Trophoblast cell (in vitro differentiated cells and primary cell): Measurements from ENCODE around the gene AKIRIN1. TPM values are rescaled to one million over a fixed set of nuclear protein-coding genes. Genes with fewer than 3 reads are reported as not detected.
A peak's percentile ranks its signal among the peaks of the same experiment; 100 is the strongest.

ENCODE experiments used
- DNase-seq, 2 donors: peaks; one replicate each; pipeline ENCODE4 v3.0.0-alpha.2; 2016
- H2AFZ ChIP-seq: 2 replicates; pipeline ENCODE4 v1.6.1; 2013; ENCODE audit warnings: low read length, moderate library complexity, mild to moderate bottlenecking; ENCODE audit not compliant: insufficient read depth, poor library complexity
- H2AK5ac ChIP-seq: 2 replicates; pipeline ENCODE4 v1.6.1; 2013; ENCODE audit warnings: mild to moderate bottlenecking, low read length
- H2BK120ac ChIP-seq: 2 replicates; pipeline ENCODE4 v1.6.1; 2013; ENCODE audit warnings: low read length, mild to moderate bottlenecking, moderate library complexity; ENCODE audit not compliant: insufficient read depth, poor library complexity
- H2BK12ac ChIP-seq: 2 replicates; pipeline ENCODE4 v1.6.1; 2013; ENCODE audit warnings: mild to moderate bottlenecking, low read length, moderate library complexity
- H2BK5ac ChIP-seq: 2 replicates; pipeline ENCODE4 v1.6.1; 2013; ENCODE audit warnings: low read length, low read depth, moderate library complexity, mild to moderate bottlenecking; ENCODE audit not compliant: poor library complexity
- H3K14ac ChIP-seq: 2 replicates; pipeline ENCODE4 v1.6.1; 2013; ENCODE audit warnings: mild to moderate bottlenecking, low read length
- H3K18ac ChIP-seq: 2 replicates; pipeline ENCODE4 v1.6.1; 2013; ENCODE audit warnings: mild to moderate bottlenecking, low read length
- H3K23ac ChIP-seq: 2 replicates; pipeline ENCODE4 v1.6.1; 2013; ENCODE audit warnings: low read length
- H3K27ac ChIP-seq: 2 replicates; pipeline ENCODE4 v1.5.1; 2013; ENCODE audit warnings: low read depth, mild to moderate bottlenecking, inconsistent platforms, low read length, moderate library complexity
- H3K27me3 ChIP-seq: 2 replicates; pipeline ENCODE4 v1.6.1; 2013; ENCODE audit warnings: inconsistent platforms, mild to moderate bottlenecking, low read length, moderate library complexity; ENCODE audit not compliant: insufficient read depth
- H3K36me3 ChIP-seq, 2 experiments: 1 replicate in 1 of 2; 2 replicates in 1 of 2; pipeline ENCODE4 v1.6.1; 2013; ENCODE audit warnings: low read length in 2 of 2, mild to moderate bottlenecking in 2 of 2, moderate library complexity in 1 of 2; ENCODE audit not compliant: insufficient read depth in 2 of 2, control insufficient read depth in 1 of 2
- H3K4ac ChIP-seq: 2 replicates; pipeline ENCODE4 v1.6.1; 2013; ENCODE audit warnings: low read depth, mild to moderate bottlenecking, low read length, moderate library complexity
- H3K4me1 ChIP-seq, 2 experiments: 1 replicate in 1 of 2; 2 replicates in 1 of 2; pipeline ENCODE4 v1.6.1; 2013; ENCODE audit warnings: low read length in 2 of 2, mild to moderate bottlenecking in 2 of 2, moderate library complexity in 1 of 2; ENCODE audit not compliant: insufficient read depth in 2 of 2, control insufficient read depth in 1 of 2
- H3K4me2 ChIP-seq: 2 replicates; pipeline ENCODE4 v1.6.1; 2013; ENCODE audit warnings: inconsistent platforms, mild to moderate bottlenecking, low read length, moderate library complexity
- H3K4me3 ChIP-seq: 2 replicates; pipeline ENCODE4 v1.5.1; 2013; ENCODE audit warnings: mild to moderate bottlenecking, low read depth, low read length, inconsistent platforms
- H3K79me1 ChIP-seq: one replicate; pipeline ENCODE4 v1.6.1; 2013; ENCODE audit warnings: low read length
- H3K79me2 ChIP-seq: 2 replicates; pipeline ENCODE4 v1.6.1; 2013; ENCODE audit warnings: low read length, mild to moderate bottlenecking; ENCODE audit not compliant: control insufficient read depth, insufficient read depth, poor library complexity
- H3K9ac ChIP-seq: 2 replicates; pipeline ENCODE4 v1.6.1; 2013; ENCODE audit warnings: mild to moderate bottlenecking, low read length
- H3K9me3 ChIP-seq: 2 replicates; pipeline ENCODE4 v1.6.1; 2013; ENCODE audit warnings: low read depth, mild to moderate bottlenecking, control low read depth, inconsistent platforms, low read length; ENCODE audit not compliant: insufficient read depth
- H4K12ac ChIP-seq: 2 replicates; pipeline ENCODE4 v1.6.1; 2013; ENCODE audit warnings: low read depth, mild to moderate bottlenecking, low read length, moderate library complexity
- H4K8ac ChIP-seq: 2 replicates; pipeline ENCODE4 v1.6.1; 2013; ENCODE audit warnings: low read depth, mild to moderate bottlenecking, low read length, moderate library complexity
- H4K91ac ChIP-seq: one replicate; pipeline ENCODE4 v1.6.1; 2013; ENCODE audit warnings: low read depth, mild to moderate bottlenecking, low read length, moderate library complexity
- WGBS: extraction: QIAGEN DNeasy Blood & Tissue Kit; methylation state at CpG from one replicate; pipeline ENCODE4 v1.1.7; 2013; ENCODE audit warnings: missing lambda C conversion rate; ENCODE audit not compliant: insufficient read length, insufficient coverage; ENCODE audit errors: extremely low coverage; 5-methylcytosine and 5-hydroxymethylcytosine counted together
- polyA plus RNA-seq: library from polyadenylated mRNA; stranded (reverse); fragments of 200-250 nt; gene quantifications from 2 replicates; pipeline ENCODE4 v1.2.3, GENCODE V29; 2013

Gene AKIRIN1, protein sequence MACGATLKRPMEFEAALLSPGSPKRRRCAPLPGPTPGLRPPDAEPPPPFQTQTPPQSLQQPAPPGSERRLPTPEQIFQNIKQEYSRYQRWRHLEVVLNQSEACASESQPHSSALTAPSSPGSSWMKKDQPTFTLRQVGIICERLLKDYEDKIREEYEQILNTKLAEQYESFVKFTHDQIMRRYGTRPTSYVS
- polyA plus RNA-seq = 78.0 and 79.2 TPM in 2 replicates

DNA sequence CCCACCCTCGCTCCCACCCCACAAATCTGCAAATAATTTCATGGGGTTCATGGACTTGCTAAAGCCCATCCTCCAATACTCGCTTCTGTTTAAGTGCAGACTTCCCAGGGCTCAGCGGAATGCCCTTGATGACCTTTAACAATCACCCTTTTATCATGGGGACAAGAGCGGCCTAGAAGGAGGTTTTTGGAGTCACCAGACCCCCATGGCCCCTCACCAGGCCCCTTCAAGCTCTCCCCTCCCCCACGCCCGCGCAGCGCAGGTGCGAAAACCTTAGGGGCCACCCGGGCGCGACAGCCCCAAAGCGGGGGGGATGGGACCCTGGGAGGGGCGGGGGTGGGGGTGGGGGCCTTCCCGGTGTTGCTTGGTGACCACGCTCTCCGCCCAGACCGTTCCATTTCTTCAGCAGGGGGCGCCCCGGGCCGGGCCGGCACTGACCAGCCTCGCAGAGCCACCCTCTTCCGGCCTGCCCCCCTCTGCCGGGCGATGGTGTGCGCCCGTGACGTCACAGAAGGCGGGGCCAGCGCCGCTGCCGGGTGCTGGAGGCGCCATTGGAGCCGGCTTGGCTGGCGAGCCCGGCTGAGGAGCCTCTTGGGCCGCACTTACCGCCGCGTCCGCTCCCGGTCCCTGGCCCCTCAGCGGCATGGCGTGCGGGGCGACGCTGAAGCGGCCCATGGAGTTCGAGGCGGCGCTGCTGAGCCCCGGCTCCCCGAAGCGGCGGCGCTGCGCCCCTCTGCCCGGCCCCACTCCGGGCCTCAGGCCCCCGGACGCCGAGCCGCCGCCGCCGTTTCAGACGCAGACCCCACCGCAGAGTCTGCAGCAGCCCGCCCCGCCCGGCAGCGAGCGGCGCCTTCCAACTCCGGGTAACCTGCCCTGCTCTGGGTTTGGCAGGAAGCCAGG is at the start of gene AKIRIN1:
Gene AKIRIN1, plus strand, starts transcription at position 539 of the 900 bp plus-strand sequence. Its CDS starts 105 bp downstream, at position 644.
- Histone ChIP-seq H3K4me2 (peak within 1 kb of the TSS; percentile 96), H2AK5ac (peak within 1 kb of the TSS; percentile 96), H3K27ac (peak within 1 kb of the TSS; percentile 84), H3K14ac (peak within 1 kb of the TSS; percentile 97), H3K18ac (peak within 1 kb of the TSS; percentile 96), H4K8ac (peak within 1 kb of the TSS; percentile 90), H3K9me3 (no peaks in the 10 kb centered on the region), H3K4me1 (peaks cover 0 to 4% of the 10 kb centered on the region in 2 experiments), H3K27me3 (no peaks in the 10 kb centered on the region), H2BK120ac (peak within 1 kb of the TSS; percentile 90), H4K91ac (peak within 1 kb of the TSS; percentile 95), H2AFZ (peak within 1 kb of the TSS; percentile 96), H3K36me3 (peaks cover 8% of the 10 kb centered on the region in 2 experiments), H2BK12ac (peak within 1 kb of the TSS; percentile 52), H2BK5ac (peak within 1 kb of the TSS; percentile 97), H3K9ac (peak within 1 kb of the TSS; percentile 99), H3K79me2 (peaks cover 16% of the 10 kb centered on the region), H3K23ac (no peak within 1 kb of the TSS), H3K4me3 (peak within 1 kb of the TSS; percentile 98), H3K79me1 (peaks cover 11% of the 10 kb centered on the region), H3K4ac (peak within 1 kb of the TSS; percentile 99), H4K12ac (peak within 1 kb of the TSS; percentile 90)
- no CpG with 5 or more reads among the region's 76 CpGs for WGBS
- DNase-seq = peak; percentile 96 to 98

DNA sequence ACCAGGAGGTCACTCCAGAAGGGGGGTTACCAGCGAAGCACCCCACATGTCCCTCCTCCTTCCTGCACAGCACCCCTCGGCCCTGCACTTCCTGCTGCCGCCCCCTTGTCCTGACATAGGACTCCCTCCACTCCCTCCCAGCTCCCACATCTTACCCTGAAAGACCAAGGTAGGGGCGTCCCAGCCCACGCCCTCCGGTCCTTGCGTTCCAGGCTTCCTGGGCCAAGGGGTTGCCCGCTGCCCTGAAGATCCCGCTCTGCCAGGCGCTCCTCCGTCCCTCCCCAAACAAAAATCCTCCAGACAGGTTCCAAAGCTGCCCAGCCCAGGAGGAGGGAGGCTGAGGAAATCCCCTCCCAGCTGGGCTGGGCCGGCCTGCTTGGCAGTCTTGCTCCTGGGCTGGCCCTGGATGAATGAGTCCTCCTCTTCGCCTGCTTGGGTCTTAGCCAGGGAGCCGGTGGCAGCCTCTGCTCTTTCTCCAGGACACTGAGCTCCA is 49.5 kb upstream of the AKIRIN1 start, which contains the start of gene RHBDL2:
Gene RHBDL2, minus strand, starts transcription at position 304 of the 493 bp plus-strand sequence. CDS start 22,618 bp downstream, outside the sequence.
- Histone ChIP-seq H3K4me1 (no peaks in the 10 kb centered on the region), H4K12ac (no peak within 1 kb of the TSS), H3K27me3 (no peaks in the 10 kb centered on the region), H3K9ac (no peak within 1 kb of the TSS), H2BK12ac (no peak within 1 kb of the TSS), H3K79me2 (no peaks in the 10 kb centered on the region), H4K91ac (no peak within 1 kb of the TSS), H3K27ac (no peak within 1 kb of the TSS), H3K4me2 (no peak within 1 kb of the TSS), H3K14ac (no peak within 1 kb of the TSS), H3K9me3 (no peaks in the 10 kb centered on the region), H3K18ac (no peak within 1 kb of the TSS), H2AFZ (no peak within 1 kb of the TSS), H3K4me3 (no peak within 1 kb of the TSS), H3K79me1 (no peaks in the 10 kb centered on the region), H2BK120ac (no peak within 1 kb of the TSS), H3K23ac (no peak within 1 kb of the TSS), H2AK5ac (no peak within 1 kb of the TSS), H4K8ac (no peak within 1 kb of the TSS), H2BK5ac (no peak within 1 kb of the TSS), H3K4ac (no peak within 1 kb of the TSS), H3K36me3 (no peaks in the 10 kb centered on the region)
- WGBS = no CpG with 5 or more reads among the region's 14 CpGs
- no peak for DNase-seq

DNA sequence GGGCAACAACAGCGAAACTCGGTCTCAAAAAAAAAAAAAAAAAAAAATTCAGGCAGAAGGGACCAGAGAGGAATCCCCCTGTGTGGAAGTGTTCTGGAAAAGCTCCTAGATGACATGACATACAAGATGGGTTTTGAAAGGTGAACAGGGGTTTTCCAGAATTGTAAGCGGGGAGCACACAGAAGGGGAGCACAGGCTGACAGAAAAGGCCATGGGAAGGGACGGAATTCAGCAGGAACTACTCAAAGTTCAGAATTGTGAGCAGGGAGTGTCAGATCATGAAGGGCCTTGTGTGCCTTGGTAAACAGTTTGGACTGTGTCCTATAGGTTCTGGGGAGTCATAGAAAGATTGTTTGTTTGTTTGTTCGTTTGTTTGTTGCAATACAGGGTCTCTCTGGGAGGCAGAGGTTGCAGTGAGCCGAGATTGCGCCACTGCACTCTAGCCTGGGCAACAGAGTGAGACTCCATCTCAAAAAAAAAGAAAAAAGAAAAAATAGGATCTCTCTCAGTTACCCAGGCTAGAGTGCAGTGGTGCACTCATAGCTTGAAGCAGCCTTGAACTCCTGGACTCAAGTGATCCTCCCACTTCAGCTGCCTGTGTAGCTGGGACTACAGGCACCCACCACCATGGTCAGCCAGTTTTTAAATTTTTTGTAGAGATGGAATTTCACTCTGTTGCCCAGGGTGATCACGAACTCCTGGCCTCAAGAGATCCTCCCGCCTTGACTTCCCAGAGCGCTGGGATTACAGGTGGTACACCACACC is 48.2 kb upstream of the AKIRIN1 start:
- no peak overlapping the region for H3K9ac ChIP-seq
- no peaks in the 10 kb centered on the region for H3K79me2 ChIP-seq
- no CpG with 5 or more reads among the region's 10 CpGs for WGBS
- H4K8ac ChIP-seq = no peak overlapping the region
- H2AFZ ChIP-seq = no peak overlapping the region
- no peak overlapping the region for H2AK5ac ChIP-seq
- H3K14ac ChIP-seq = no peak overlapping the region
- no peaks in the 10 kb centered on the region for H3K9me3 ChIP-seq
- no peak overlapping the region for H4K12ac ChIP-seq
- H2BK120ac ChIP-seq = no peak overlapping the region
- H3K23ac ChIP-seq = no peak overlapping the region
- H3K36me3 ChIP-seq = no peaks in the 10 kb centered on the region
- no peaks in the 10 kb centered on the region for H3K27me3 ChIP-seq
- no peak overlapping the region for H3K4me3 ChIP-seq
- H3K4me2 ChIP-seq = no peak overlapping the region
- H3K4ac ChIP-seq = no peak overlapping the region
- H2BK5ac ChIP-seq = no peak overlapping the region
- H4K91ac ChIP-seq = no peak overlapping the region
- H3K18ac ChIP-seq = no peak overlapping the region
- H3K27ac ChIP-seq = no peak overlapping the region
- H3K79me1 ChIP-seq = no peaks in the 10 kb centered on the region
- H3K4me1 ChIP-seq = no peaks in the 10 kb centered on the region
- H2BK12ac ChIP-seq = no peak overlapping the region
- no peak for DNase-seq

DNA sequence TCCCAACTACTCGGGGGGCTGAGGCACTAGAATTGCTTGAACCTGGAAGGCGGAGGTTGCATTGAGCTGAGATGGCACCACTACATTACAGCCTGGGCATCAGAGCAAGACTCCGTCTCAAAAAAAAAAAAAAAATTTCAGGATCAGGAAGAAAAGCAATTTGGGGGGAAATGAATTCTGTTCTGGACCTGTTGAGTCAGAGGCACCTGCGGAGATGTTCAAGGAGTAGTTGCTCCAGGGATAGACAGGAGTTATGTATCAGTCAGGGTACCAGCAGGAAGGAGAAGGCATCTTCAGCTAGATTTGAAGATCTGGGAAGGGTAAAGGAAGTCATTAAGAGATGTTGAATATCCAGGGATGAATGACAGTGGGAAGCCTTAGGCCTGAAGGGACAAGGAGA is 46.5 kb upstream of the AKIRIN1 start:
- Histone ChIP-seq H3K14ac (no peak overlapping the region), H2BK120ac (no peak overlapping the region), H3K18ac (no peak overlapping the region), H3K9ac (no peak overlapping the region), H3K79me1 (no peaks in the 10 kb centered on the region), H3K4me3 (no peak overlapping the region), H2BK12ac (no peak overlapping the region), H2BK5ac (no peak overlapping the region), H3K9me3 (no peaks in the 10 kb centered on the region), H2AK5ac (no peak overlapping the region), H3K4me1 (no peaks in the 10 kb centered on the region), H3K4ac (no peak overlapping the region), H3K4me2 (no peak overlapping the region), H4K8ac (no peak overlapping the region), H4K12ac (no peak overlapping the region), H3K23ac (no peak overlapping the region), H3K27ac (no peak overlapping the region), H3K36me3 (no peaks in the 10 kb centered on the region), H3K79me2 (no peaks in the 10 kb centered on the region), H4K91ac (no peak overlapping the region), H2AFZ (no peak overlapping the region), H3K27me3 (no peaks in the 10 kb centered on the region)
- peak; percentile 15 to 36 for DNase-seq
- WGBS = no CpG with 5 or more reads among the region's 4 CpGs
